Glutamatergic neuron (in vitro differentiated cells): Measurements from ENCODE around the gene ABHD17A. TPM values are rescaled to one million over a fixed set of nuclear protein-coding genes. Genes with fewer than 3 reads are reported as not detected.
"Not testable (repeated sequence)": the region's sequence is repeated elsewhere in the genome, so short reads cannot be mapped to it uniquely, and the experiment has no call there.

Experiments used
- DNase-seq: peaks from one replicate; pipeline ENCODE4 v3.0.0; 2022
- H3K27ac Mint-ChIP-seq: one replicate; pipeline ENCODE4 v1.8.0; 2020; ENCODE audit warnings: mild to moderate bottlenecking, mixed read lengths, inconsistent platforms; ENCODE audit not compliant: unreplicated experiment
- H3K27me3 Mint-ChIP-seq: one replicate; pipeline ENCODE4 v1.8.0; 2020; ENCODE audit warnings: mild to moderate bottlenecking, moderate library complexity, mixed read lengths, inconsistent platforms; ENCODE audit not compliant: unreplicated experiment
- H3K36me3 Mint-ChIP-seq: one replicate; pipeline ENCODE4 v1.8.0; 2020; ENCODE audit warnings: mild to moderate bottlenecking, mixed read lengths, inconsistent platforms; ENCODE audit not compliant: unreplicated experiment
- H3K4me1 Mint-ChIP-seq: one replicate; pipeline ENCODE4 v1.8.0; 2020; ENCODE audit warnings: mild to moderate bottlenecking, low read depth, mixed read lengths, inconsistent platforms; ENCODE audit not compliant: unreplicated experiment
- H3K4me3 Mint-ChIP-seq: one replicate; pipeline ENCODE4 v1.8.0; 2020; ENCODE audit warnings: mild to moderate bottlenecking, mixed read lengths, inconsistent platforms; ENCODE audit not compliant: unreplicated experiment
- H3K9me3 Mint-ChIP-seq: one replicate; pipeline ENCODE4 v1.8.0; 2020; ENCODE audit warnings: mild to moderate bottlenecking, moderate library complexity, mixed read lengths, inconsistent platforms; ENCODE audit not compliant: unreplicated experiment
- CTCF ChIP-seq: fragments of 200-600 bp; sonication (generic); IDR thresholded peaks from one replicate; pipeline ENCODE4 v1.5.0; 2021; ENCODE audit not compliant: partially characterized antibody, unreplicated experiment
- total RNA-seq: library from RNA; stranded (reverse); fragmentation: NEBNext Ultra II Directional; extraction: Animal tissue kit (Norgen Biotek cat#: 25700); gene quantifications from one replicate; pipeline ENCODE4 v1.2.1, GENCODE V29; 2021; ENCODE audit not compliant: unreplicated experiment

ABHD17A gene
- total RNA-seq, 1 donor from 2014 or later = 75.1 TPM

- Mint-ChIP-seq H3K36me3 (no peaks in the 10 kb centered on the region), H3K9me3 (peaks cover 2% of the 10 kb centered on the region), H3K27me3 (peaks cover 4% of the 10 kb centered on the region), H3K27ac (no peak overlapping the region), H3K4me3 (no peak overlapping the region), H3K4me1 (peaks cover 2% of the 10 kb centered on the region)
- no peak for DNase-seq
- TF ChIP-seq CTCF = no peak
Observed at GRCh38 chr19:1893791-1894190, 8.5 kb upstream of the ABHD17A start.

- no peak overlapping the region for H3K27ac Mint-ChIP-seq
- no peaks in the 10 kb centered on the region for H3K9me3 Mint-ChIP-seq
Observed at GRCh38 chr19:1889907-1890306, 4.6 kb upstream of the ABHD17A start.

GRCh38 chr19:1888385-1888784 lies 3.1 kb upstream of the ABHD17A start:
- no peak for DNase-seq
- no peak overlapping the region for H3K27ac Mint-ChIP-seq
- H3K9me3 Mint-ChIP-seq = peaks cover 3% of the 10 kb centered on the region
- H3K27me3 Mint-ChIP-seq = peaks cover 7% of the 10 kb centered on the region
- no peak for TF ChIP-seq CTCF
- H3K4me1 Mint-ChIP-seq = peaks cover 14% of the 10 kb centered on the region
- no peaks in the 10 kb centered on the region for H3K36me3 Mint-ChIP-seq
- no peak overlapping the region for H3K4me3 Mint-ChIP-seq

More at GRCh38 chr19:1889907-1890306, 4.6 kb upstream of the ABHD17A start:
- no peak for TF ChIP-seq CTCF
- Mint-ChIP-seq H3K27me3 (peaks cover 4% of the 10 kb centered on the region), H3K36me3 (no peaks in the 10 kb centered on the region), H3K4me1 (peaks cover 3% of the 10 kb centered on the region), H3K4me3 (no peak overlapping the region)
- DNase-seq = no peak

GRCh38 chr19:1886360-1886759 lies 1.1 kb upstream of the ABHD17A start:
- not testable (repeated sequence) for H3K4me3 Mint-ChIP-seq, DNase-seq, H3K9me3 Mint-ChIP-seq, H3K36me3 Mint-ChIP-seq, H3K27ac Mint-ChIP-seq, H3K27me3 Mint-ChIP-seq
- peaks cover 26% of the 10 kb centered on the region for H3K4me1 Mint-ChIP-seq

- no peak for DNase-seq
- H3K27me3 Mint-ChIP-seq = peaks cover 4% of the 10 kb centered on the region
- peaks cover 4% of the 10 kb centered on the region for H3K9me3 Mint-ChIP-seq
Observed at GRCh38 chr19:1884719-1885334, 469 bp downstream of the ABHD17A start.

More at GRCh38 chr19:1884719-1885334, 469 bp downstream of the ABHD17A start:
- no peak for TF ChIP-seq CTCF
- no peaks in the 10 kb centered on the region for H3K36me3 Mint-ChIP-seq
- peak overlapping the region; percentile 99 for H3K4me3 Mint-ChIP-seq
- peak overlapping the region; percentile 85 for H3K27ac Mint-ChIP-seq
- H3K4me1 Mint-ChIP-seq = peaks cover 26% of the 10 kb centered on the region
